Adrenal gland (tissue), 12 donors: ENCODE results near the gene STON2. TPM values are rescaled to one million over a fixed set of nuclear protein-coding genes. Genes with fewer than 3 reads are reported as not detected.

Source experiments
- DNase-seq, 7 donors: peaks; one replicate each; pipeline ENCODE4 v3.0.0-alpha.2; 2019 to 2020
- H3K27ac ChIP-seq, 5 donors: fragments of 200-600 bp; sonication (generic) in 4 of 5; 1 replicate in 3 of 5; 2 replicates in 2 of 5; pipeline versions ENCODE4 v1.5.1 to v1.8.0; 2016 to 2020; ENCODE audit warnings: mild to moderate bottlenecking in 1 of 5
- H3K27me3 ChIP-seq: fragments of 200-600 bp; 2 replicates; pipeline ENCODE4 v1.8.0; 2021
- H3K36me3 ChIP-seq, 2 donors: fragments of 200-600 bp; replicated peaks in 1 of 2; 1 replicate in 1 of 2; 2 replicates in 1 of 2; pipeline versions ENCODE4 v1.5.1 to v1.8.0; 2018 to 2022
- H3K4me1 ChIP-seq, 2 donors: fragments of 200-600 bp; replicated peaks in 1 of 2; 1 replicate in 1 of 2; 2 replicates in 1 of 2; pipeline versions ENCODE4 v1.5.1 to v1.8.0; 2018 to 2021
- H3K4me3 ChIP-seq, 4 donors: fragments of 200-600 bp; sonication (generic) in 3 of 4; one replicate each; pipeline ENCODE4 v1.5.1; 2016 to 2018
- H3K9me3 ChIP-seq, 3 donors: fragments of 200-600 bp; sonication (generic) in 1 of 3; replicated peaks in 1 of 3; 1 replicate in 2 of 3; 2 replicates in 1 of 3; pipeline versions ENCODE4 v1.5.1 to v1.8.0; 2016 to 2021
- CTCF ChIP-seq, 6 experiments: fragments of 450-650 bp in 4 of 6; fragments of 200-600 bp in 2 of 6; sonication (generic) in 1 of 6; IDR thresholded peaks; 1 replicate in 5 of 6; 2 replicates in 1 of 6; pipeline versions ENCODE4 v1.5.1 to v1.8.0; 2016 to 2021; ENCODE audit warnings: antibody characterized with exemption in 6 of 6, mild to moderate bottlenecking in 2 of 6, moderate library complexity in 1 of 6
- POLR2A ChIP-seq, 2 donors: fragments of 450-650 bp; IDR thresholded peaks; one replicate each; pipeline ENCODE4 v1.6.1; 2017; ENCODE audit warnings: antibody characterized with exemption in 2 of 2, mild to moderate bottlenecking in 2 of 2, moderate library complexity in 1 of 2
- WGBS, 4 donors: extraction: QIAGEN DNeasy Blood & Tissue Kit in 2 of 4; methylation state at CpG; one replicate each; pipeline versions ENCODE4 v1.1.5 to v1.1.7; 2013 to 2017; 5-methylcytosine and 5-hydroxymethylcytosine counted together
- intact Hi-C, 2 donors: fragments of 100-400 bp; cut with DNase I; formaldehyde crosslinking; loops; one replicate each; pipeline versions ENCODE4 v1.14.1 to v1.15.0; 2022 to 2023
- polyA plus RNA-seq, 3 donors: library from polyadenylated mRNA; stranded (reverse); fragments of 200-250 nt in 2 of 3; fragments of 350-450 nt in 1 of 3; fragmentation: Illumina TruSeq in 1 of 3; extraction: RNeasy Lipid Tissue Mini Kit (QIAGEN cat#74804) in 1 of 3; gene quantifications; one replicate each; pipeline ENCODE4 v1.2.3, GENCODE V29; 2013 to 2014
- total RNA-seq, 9 donors: library from RNA; depleted of rRNA in 4 of 9; stranded (reverse); fragments of >200 nt in 4 of 9; fragments of 120-200 nt in 1 of 9; fragmentation: NEBNext Ultra II Directional in 1 of 9; extraction: Animal tissue kit (Norgen Biotek cat#: 25700) in 1 of 9; gene quantifications; one replicate each; pipeline versions ENCODE4 v1.1.0 to v1.2.4, GENCODE V29; 2013 to 2023
- donor health status: healthy with polysubstance abuse.
- donor health status: Bipolar disorder and iron deficiency.
- donor health status: DM: yes; HTN: yes; CAD: no.
- donor health status: DM: no; HTN: no; CAD: no.
- donor health status: DM: no; HTN: no; CAD: no.
- donor health status: DM: yes; HTN: yes; CAD: no.

STON2 gene
- total and polyA plus RNA-seq, 12 donors: 0.62 to 15.4 (median 6.7) TPM

- H3K9me3 ChIP-seq: no peaks in the 10 kb centered on the region
- H3K27me3 ChIP-seq: no peaks in the 10 kb centered on the region
- DNase-seq: no peak
- no peak overlapping the region for H3K27ac ChIP-seq
- TF ChIP-seq CTCF (IDR thresholded peaks at IDR 0.05) (no peak), POLR2A (IDR thresholded peaks at IDR 0.05) (no peak)
- no peak overlapping the region for H3K4me3 ChIP-seq
- H3K4me1 ChIP-seq: no peaks in the 10 kb centered on the region
- H3K36me3 ChIP-seq: no peaks in the 10 kb centered on the region
- intact Hi-C loops: no loop called here
- WGBS, 4 donors: 76 to 92% (median 87%) methylated on average over 6 to 7 of the region's 7 CpGs
Measured at GRCh38 chr14:81366884-81367283, 33.2 kb downstream of the STON2 start.

- WGBS, 4 donors: 39 to 64% (median 44%) methylated on average over 2 to 6 of the region's 6 CpGs
- no peaks in the 10 kb centered on the region for H3K4me1 ChIP-seq
- no peaks in the 10 kb centered on the region for H3K9me3 ChIP-seq
- H3K27me3 ChIP-seq: no peaks in the 10 kb centered on the region
- no peak overlapping the region for H3K27ac ChIP-seq
- H3K4me3 ChIP-seq: no peak overlapping the region
- TF ChIP-seq CTCF (IDR thresholded peaks at IDR 0.05) (no peak), POLR2A (IDR thresholded peaks at IDR 0.05) (no peak)
- no peak for DNase-seq
- no peaks in the 10 kb centered on the region for H3K36me3 ChIP-seq
- intact Hi-C loops: no loop called here
Measured at GRCh38 chr14:81366214-81366613, 33.9 kb downstream of the STON2 start.

- TF ChIP-seq CTCF (IDR thresholded peaks at IDR 0.05) (no peak), POLR2A (IDR thresholded peaks at IDR 0.05) (no peak)
- H3K27ac ChIP-seq: no peak overlapping the region
Measured at GRCh38 chr14:81363746-81364378, 36.3 kb downstream of the STON2 start.

GRCh38 chr14:81353691-81354323 is 46.3 kb downstream of the STON2 start:
- WGBS, 4 donors: 71 to 84% (median 80%) methylated on average over 3 to 5 of the region's 5 CpGs
- intact Hi-C loops: no loop called here
- H3K9me3 ChIP-seq: peaks cover 0 to 6% (median 0%) of the 10 kb centered on the region in 3 donors
- no peak for DNase-seq
- no peak overlapping the region for H3K4me3 ChIP-seq
- H3K4me1 ChIP-seq: no peaks in the 10 kb centered on the region
- no peaks in the 10 kb centered on the region for H3K27me3 ChIP-seq
- H3K27ac ChIP-seq: no peak overlapping the region
- no peak for TF ChIP-seq POLR2A (IDR thresholded peaks at IDR 0.05)
- TF ChIP-seq CTCF (IDR thresholded peaks at IDR 0.05): no peak
- no peaks in the 10 kb centered on the region for H3K36me3 ChIP-seq

More at GRCh38 chr14:81363746-81364378, 36.3 kb downstream of the STON2 start:
- H3K4me1 ChIP-seq: no peaks in the 10 kb centered on the region
- intact Hi-C loops: no loop called here
- H3K27me3 ChIP-seq: no peaks in the 10 kb centered on the region
- DNase-seq: no peak
- WGBS, 4 donors: 56 to 75% (median 68%) methylated on average over 4 of the region's 4 CpGs
- H3K4me3 ChIP-seq: no peak overlapping the region
- H3K9me3 ChIP-seq: no peaks in the 10 kb centered on the region
- no peaks in the 10 kb centered on the region for H3K36me3 ChIP-seq
